Measurements from ENCODE around the gene COX6B2. TPM values are rescaled to one million over a fixed set of nuclear protein-coding genes. Genes with fewer than 3 reads are reported as not detected.

Gene COX6B2
- total RNA-seq, 2 donors from 2014 or later, result 0.75 to 0.84 TPM

DNA sequence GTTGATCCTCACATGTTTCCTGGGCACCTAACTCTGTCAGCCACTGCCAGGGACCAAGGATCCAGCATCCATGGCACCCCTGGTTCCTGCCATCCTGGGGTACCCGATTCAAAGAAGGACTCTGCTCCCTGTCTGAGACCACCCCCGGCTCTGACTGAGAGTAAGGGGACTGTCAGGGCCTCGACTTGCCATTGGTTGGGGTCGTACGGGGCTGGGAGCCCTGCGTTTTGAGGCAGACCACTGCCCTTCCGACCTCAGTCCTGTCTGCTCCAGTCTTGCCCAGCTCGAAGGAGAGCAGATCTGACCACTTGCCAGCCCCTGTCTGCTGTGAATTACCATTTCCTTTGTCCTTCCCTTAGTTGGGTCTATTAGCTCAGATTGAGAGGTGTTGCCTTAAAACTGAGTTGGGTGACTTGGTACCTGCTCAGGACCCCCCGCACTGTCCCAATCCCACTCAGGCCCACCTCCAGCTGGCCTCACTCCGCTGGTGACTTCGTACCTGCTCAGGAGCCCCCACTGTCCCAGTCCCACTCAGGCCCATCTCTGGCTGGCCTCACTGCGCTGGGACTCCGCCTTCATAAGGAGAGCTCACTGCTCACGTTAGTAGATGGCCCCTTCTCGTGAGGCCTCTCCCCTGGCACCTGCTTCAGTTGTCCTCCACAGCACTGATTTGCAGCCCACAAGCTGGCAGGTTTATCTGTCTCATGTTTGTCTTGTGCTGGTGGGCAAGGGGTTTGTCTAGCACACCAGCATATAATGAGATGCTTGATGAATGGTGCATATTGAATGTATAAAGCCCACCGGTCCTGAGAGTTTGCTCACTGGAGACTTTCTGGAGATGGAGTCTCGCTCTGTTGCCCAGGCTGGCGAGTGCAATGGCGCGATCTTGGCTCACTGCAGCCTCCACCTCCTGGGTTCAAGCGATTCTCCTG, 35.1 kb upstream of the COX6B2 start:
- Mint-ChIP-seq H3K9me3 (no peaks in the 10 kb centered on the region), H3K27me3 (ENCODE audit: insufficient read depth) (no peaks in the 10 kb centered on the region), H3K4me3 (no peak overlapping the region), H3K27ac (peak overlapping the region; percentile 44), H3K4me1 (peaks cover 42% of the 10 kb centered on the region), H3K36me3 (ENCODE audit: low read depth) (peaks cover 43% of the 10 kb centered on the region)
- peaks cover 21% of the 10 kb centered on the region for H3K4me1 ChIP-seq (ENCODE audit: control insufficient read depth, insufficient read depth, low read length)
- DNase-seq, result no peak
- TF ChIP-seq, protein P1, sequence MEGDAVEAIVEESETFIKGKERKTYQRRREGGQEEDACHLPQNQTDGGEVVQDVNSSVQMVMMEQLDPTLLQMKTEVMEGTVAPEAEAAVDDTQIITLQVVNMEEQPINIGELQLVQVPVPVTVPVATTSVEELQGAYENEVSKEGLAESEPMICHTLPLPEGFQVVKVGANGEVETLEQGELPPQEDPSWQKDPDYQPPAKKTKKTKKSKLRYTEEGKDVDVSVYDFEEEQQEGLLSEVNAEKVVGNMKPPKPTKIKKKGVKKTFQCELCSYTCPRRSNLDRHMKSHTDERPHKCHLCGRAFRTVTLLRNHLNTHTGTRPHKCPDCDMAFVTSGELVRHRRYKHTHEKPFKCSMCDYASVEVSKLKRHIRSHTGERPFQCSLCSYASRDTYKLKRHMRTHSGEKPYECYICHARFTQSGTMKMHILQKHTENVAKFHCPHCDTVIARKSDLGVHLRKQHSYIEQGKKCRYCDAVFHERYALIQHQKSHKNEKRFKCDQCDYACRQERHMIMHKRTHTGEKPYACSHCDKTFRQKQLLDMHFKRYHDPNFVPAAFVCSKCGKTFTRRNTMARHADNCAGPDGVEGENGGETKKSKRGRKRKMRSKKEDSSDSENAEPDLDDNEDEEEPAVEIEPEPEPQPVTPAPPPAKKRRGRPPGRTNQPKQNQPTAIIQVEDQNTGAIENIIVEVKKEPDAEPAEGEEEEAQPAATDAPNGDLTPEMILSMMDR (conservative IDR thresholded peaks at IDR 0.05), result no peak
- no peaks in the 10 kb centered on the region for H3K9me3 ChIP-seq (ENCODE audit: control insufficient read depth, low read length)
- H3K9ac ChIP-seq (ENCODE audit: extremely low read depth, low read length, poor library complexity, severe bottlenecking), result no peak overlapping the region
- no peak overlapping the region for H3K4me3 ChIP-seq (ENCODE audit: low read length)
- no peaks in the 10 kb centered on the region for H3K27me3 ChIP-seq (ENCODE audit: control insufficient read depth, insufficient read depth, low read length, poor library complexity, severe bottlenecking)
- peaks cover 49% of the 10 kb centered on the region for H3K36me3 ChIP-seq (ENCODE audit: control insufficient read depth, insufficient read depth, low read length)
- WGBS, 2 experiments (ENCODE audit: insufficient coverage in 1 of 2, insufficient read length in 1 of 2), result 85 to 87% methylated on average over 15 to 21 of the region's 21 CpGs
- H3K27ac ChIP-seq (ENCODE audit: low read depth, low read length), result no peak overlapping the region

GRCh38 chr19:55387736-55388497, 33.4 kb upstream of the COX6B2 start:
- H3K36me3 ChIP-seq (ENCODE audit: control insufficient read depth, insufficient read depth, low read length), result peaks cover 49% of the 10 kb centered on the region
- Mint-ChIP-seq H3K9me3 (no peaks in the 10 kb centered on the region), H3K4me1 (peaks cover 46% of the 10 kb centered on the region), H3K36me3 (ENCODE audit: low read depth) (peaks cover 43% of the 10 kb centered on the region), H3K4me3 (peak overlapping the region; percentile 98), H3K27me3 (ENCODE audit: insufficient read depth) (no peaks in the 10 kb centered on the region), H3K27ac (no peak overlapping the region)
- H3K4me3 ChIP-seq (ENCODE audit: low read length), result peak overlapping the region; percentile 99
- H3K9ac ChIP-seq (ENCODE audit: extremely low read depth, low read length, poor library complexity, severe bottlenecking), result no peak overlapping the region
- no peak overlapping the region for H3K27ac ChIP-seq (ENCODE audit: low read depth, low read length)
- H3K27me3 ChIP-seq (ENCODE audit: control insufficient read depth, insufficient read depth, low read length, poor library complexity, severe bottlenecking), result no peaks in the 10 kb centered on the region
- no peak for DNase-seq
- TF ChIP-seq, protein P1 (conservative IDR thresholded peaks at IDR 0.05), result no peak
- 92 to 93% methylated on average over 10 to 24 of the region's 24 CpGs for WGBS, 2 experiments (ENCODE audit: insufficient coverage in 1 of 2, insufficient read length in 1 of 2)
- peaks cover 21% of the 10 kb centered on the region for H3K4me1 ChIP-seq (ENCODE audit: control insufficient read depth, insufficient read depth, low read length)
- H3K9me3 ChIP-seq (ENCODE audit: control insufficient read depth, low read length), result no peaks in the 10 kb centered on the region

DNA sequence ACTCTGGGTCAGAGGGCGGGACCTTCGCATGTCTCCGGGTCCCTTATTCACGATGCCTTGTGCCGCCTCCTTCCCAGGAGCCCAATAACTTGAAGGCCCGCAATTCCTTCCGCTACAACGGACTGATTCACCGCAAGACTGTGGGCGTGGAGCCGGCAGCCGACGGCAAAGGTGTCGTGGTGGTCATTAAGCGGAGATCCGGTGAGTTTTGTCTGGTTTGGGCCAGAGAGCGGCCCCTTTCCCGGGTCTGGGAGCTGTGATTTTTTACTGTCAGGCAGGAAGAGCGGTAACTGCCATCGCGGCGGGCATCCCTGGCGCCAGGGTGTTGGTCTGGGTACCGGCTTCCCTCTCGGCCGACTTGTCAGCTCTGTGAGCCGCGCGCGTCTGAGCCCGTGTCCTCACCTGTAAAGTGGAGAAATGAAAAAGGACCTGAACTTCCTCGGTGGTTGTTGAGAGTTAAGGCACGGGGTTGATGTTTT, 32.0 kb upstream of the COX6B2 start:
- no peaks in the 10 kb centered on the region for H3K9me3 Mint-ChIP-seq
- H3K27ac Mint-ChIP-seq, result peak overlapping the region; percentile 97
- H3K4me1 Mint-ChIP-seq, result peaks cover 43% of the 10 kb centered on the region
- H3K4me3 Mint-ChIP-seq, result peak overlapping the region; percentile 98
- Histone ChIP-seq H3K9me3 (ENCODE audit: control insufficient read depth, low read length) (peaks cover 3% of the 10 kb centered on the region), H3K4me3 (ENCODE audit: low read length) (peak overlapping the region; percentile 99), H3K36me3 (ENCODE audit: control insufficient read depth, insufficient read depth, low read length) (peaks cover 49% of the 10 kb centered on the region), H3K9ac (ENCODE audit: extremely low read depth, low read length, poor library complexity, severe bottlenecking) (peak overlapping the region; percentile 88), H3K27ac (ENCODE audit: low read depth, low read length) (no peak overlapping the region), H3K27me3 (ENCODE audit: control insufficient read depth, insufficient read depth, low read length, poor library complexity, severe bottlenecking) (no peaks in the 10 kb centered on the region), H3K4me1 (ENCODE audit: control insufficient read depth, insufficient read depth, low read length) (peaks cover 21% of the 10 kb centered on the region)
- peaks cover 43% of the 10 kb centered on the region for H3K36me3 Mint-ChIP-seq (ENCODE audit: low read depth)
- no peak for DNase-seq
- 3 to 5% methylated on average over 8 to 33 of the region's 33 CpGs for WGBS, 2 experiments (ENCODE audit: insufficient coverage in 1 of 2, insufficient read length in 1 of 2)
- TF ChIP-seq, protein P1 (conservative IDR thresholded peaks at IDR 0.05), result no peak
- peaks cover 12% of the 10 kb centered on the region for H3K27me3 Mint-ChIP-seq (ENCODE audit: insufficient read depth)
